ENCODE data around the gene NT5DC4. TPM values are rescaled to one million over a fixed set of nuclear protein-coding genes. Genes with fewer than 3 reads are reported as not detected.

Gene NT5DC4
- total RNA-seq, 1 experiment from 2014 or later, result not detected

GRCh38 chr2:112777036-112777435 lies 56.2 kb downstream of the NT5DC4 start:
- DNase-seq (ENCODE audit: low spot score), result no peak
- CTCF ChIA-PET, result no interaction called here
- H3K27ac ChIP-seq (ENCODE audit: low read depth, low read length, poor library complexity, severe bottlenecking), result no peak overlapping the region

GRCh38 chr2:112779598-112779997 lies 58.8 kb downstream of the NT5DC4 start:
- CTCF ChIA-PET, result no interaction called here
- Histone ChIP-seq H3K27ac (ENCODE audit: low read depth, low read length, poor library complexity, severe bottlenecking) (no peak overlapping the region), H3K36me3 (ENCODE audit: insufficient read depth, low read length, poor library complexity, severe bottlenecking) (no peaks in the 10 kb centered on the region), H3K4me3 (ENCODE audit: low read depth, low read length, poor library complexity, severe bottlenecking) (no peak overlapping the region), H3K27me3 (replicated peaks; ENCODE audit: insufficient read depth, low read depth, low read length, poor library complexity) (no peaks in the 10 kb centered on the region), H3K9me3 (ENCODE audit: low read depth, low read length, poor library complexity, severe bottlenecking) (no peaks in the 10 kb centered on the region), H3K4me1 (ENCODE audit: insufficient read depth, low read length, poor library complexity, severe bottlenecking) (peaks cover 16% of the 10 kb centered on the region)
- TF ChIP-seq EZH2 (IDR thresholded peaks at IDR 0.05; ENCODE audit: borderline replicate concordance, low read depth, low read length, poor library complexity, severe bottlenecking) (no peak), CTCF (conservative IDR thresholded peaks at IDR 0.05; ENCODE audit: low read depth, low read length) (no peak)
- POLR2A ChIA-PET (ENCODE audit: low non-redundant PET), result no interaction called here
- no peak for DNase-seq (ENCODE audit: low spot score)
- BruUV-seq (replicated peaks), result no TSS peak
- intact Hi-C loops (cut with micrococcal nuclease; ENCODE audit: unreplicated experiment), result no loop called here

More at GRCh38 chr2:112777036-112777435, 56.2 kb downstream of the NT5DC4 start:
- intact Hi-C loops (cut with micrococcal nuclease; ENCODE audit: unreplicated experiment), result no loop called here
- Histone ChIP-seq H3K4me3 (ENCODE audit: low read depth, low read length, poor library complexity, severe bottlenecking) (no peak overlapping the region), H3K27me3 (replicated peaks; ENCODE audit: insufficient read depth, low read depth, low read length, poor library complexity) (no peaks in the 10 kb centered on the region), H3K9me3 (ENCODE audit: low read depth, low read length, poor library complexity, severe bottlenecking) (no peaks in the 10 kb centered on the region), H3K36me3 (ENCODE audit: insufficient read depth, low read length, poor library complexity, severe bottlenecking) (no peaks in the 10 kb centered on the region), H3K4me1 (ENCODE audit: insufficient read depth, low read length, poor library complexity, severe bottlenecking) (no peaks in the 10 kb centered on the region)
- TF ChIP-seq EZH2 (IDR thresholded peaks at IDR 0.05; ENCODE audit: borderline replicate concordance, low read depth, low read length, poor library complexity, severe bottlenecking) (no peak), CTCF (conservative IDR thresholded peaks at IDR 0.05; ENCODE audit: low read depth, low read length) (no peak)
- POLR2A ChIA-PET (ENCODE audit: low non-redundant PET), result interaction anchor here (0.7 kb wide), 1 partner anchor 1032 kb away, joined by 11 read pairs; no protein-coding TSS in a partner anchor
- no TSS peak for BruUV-seq (replicated peaks)

- Histone ChIP-seq H3K4me1 (ENCODE audit: insufficient read depth, low read length, poor library complexity, severe bottlenecking) (peaks cover 17% of the 10 kb centered on the region), H3K4me3 (ENCODE audit: low read depth, low read length, poor library complexity, severe bottlenecking) (no peak overlapping the region), H3K9me3 (ENCODE audit: low read depth, low read length, poor library complexity, severe bottlenecking) (no peaks in the 10 kb centered on the region), H3K27me3 (replicated peaks; ENCODE audit: insufficient read depth, low read depth, low read length, poor library complexity) (no peaks in the 10 kb centered on the region), H3K27ac (ENCODE audit: low read depth, low read length, poor library complexity, severe bottlenecking) (no peak overlapping the region), H3K36me3 (ENCODE audit: insufficient read depth, low read length, poor library complexity, severe bottlenecking) (no peaks in the 10 kb centered on the region)
- BruUV-seq (replicated peaks), result no TSS peak
- POLR2A ChIA-PET (ENCODE audit: low non-redundant PET), result no interaction called here
- CTCF ChIA-PET, result no interaction called here
- no peak for DNase-seq (ENCODE audit: low spot score)
- TF ChIP-seq EZH2 (IDR thresholded peaks at IDR 0.05; ENCODE audit: borderline replicate concordance, low read depth, low read length, poor library complexity, severe bottlenecking) (no peak), CTCF (conservative IDR thresholded peaks at IDR 0.05; ENCODE audit: low read depth, low read length) (no peak)
- intact Hi-C loops (cut with micrococcal nuclease; ENCODE audit: unreplicated experiment), result no loop called here
Measured at GRCh38 chr2:112782234-112782799, 61.5 kb downstream of the NT5DC4 start.
